ENCODE measurements around the gene EDARADD.

Gene EDARADD

DNA sequence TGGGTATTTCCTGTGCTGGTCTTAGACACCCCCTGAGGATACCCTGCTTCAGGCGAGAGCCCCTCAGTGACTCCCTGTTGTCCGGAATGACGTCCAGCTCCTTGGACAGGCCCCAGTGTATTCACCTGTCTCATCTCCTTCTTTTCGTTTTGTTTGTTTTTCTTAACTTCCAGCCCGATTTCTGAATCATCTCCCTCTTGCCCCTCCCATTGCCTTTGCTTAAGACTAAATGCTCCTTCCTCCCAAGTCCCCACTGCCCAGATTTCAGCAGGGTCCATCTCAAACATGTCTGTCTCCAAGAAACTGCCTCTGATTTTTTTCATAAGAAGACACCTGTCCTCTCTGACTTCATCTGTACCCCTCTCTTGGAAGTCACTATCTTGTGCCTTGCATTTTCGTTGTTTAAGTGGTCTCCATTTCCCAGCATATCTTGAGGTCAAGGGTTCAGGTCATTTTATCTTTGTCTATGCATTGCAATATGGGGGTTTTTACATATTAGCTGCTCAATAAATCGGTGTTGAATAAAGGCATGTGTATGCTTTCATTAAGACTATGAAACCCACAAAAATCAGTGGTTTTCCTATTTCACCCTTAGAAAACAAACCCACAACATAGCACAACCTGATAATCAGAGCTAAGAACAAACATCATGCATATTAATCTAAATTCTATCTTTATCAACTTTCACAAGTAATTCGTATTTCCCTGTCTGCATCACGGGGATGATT is 71.3 kb downstream of the EDARADD start:
- TF ChIP-seq, protein P1, sequence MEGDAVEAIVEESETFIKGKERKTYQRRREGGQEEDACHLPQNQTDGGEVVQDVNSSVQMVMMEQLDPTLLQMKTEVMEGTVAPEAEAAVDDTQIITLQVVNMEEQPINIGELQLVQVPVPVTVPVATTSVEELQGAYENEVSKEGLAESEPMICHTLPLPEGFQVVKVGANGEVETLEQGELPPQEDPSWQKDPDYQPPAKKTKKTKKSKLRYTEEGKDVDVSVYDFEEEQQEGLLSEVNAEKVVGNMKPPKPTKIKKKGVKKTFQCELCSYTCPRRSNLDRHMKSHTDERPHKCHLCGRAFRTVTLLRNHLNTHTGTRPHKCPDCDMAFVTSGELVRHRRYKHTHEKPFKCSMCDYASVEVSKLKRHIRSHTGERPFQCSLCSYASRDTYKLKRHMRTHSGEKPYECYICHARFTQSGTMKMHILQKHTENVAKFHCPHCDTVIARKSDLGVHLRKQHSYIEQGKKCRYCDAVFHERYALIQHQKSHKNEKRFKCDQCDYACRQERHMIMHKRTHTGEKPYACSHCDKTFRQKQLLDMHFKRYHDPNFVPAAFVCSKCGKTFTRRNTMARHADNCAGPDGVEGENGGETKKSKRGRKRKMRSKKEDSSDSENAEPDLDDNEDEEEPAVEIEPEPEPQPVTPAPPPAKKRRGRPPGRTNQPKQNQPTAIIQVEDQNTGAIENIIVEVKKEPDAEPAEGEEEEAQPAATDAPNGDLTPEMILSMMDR (conservative IDR thresholded peaks at IDR 0.05; ENCODE audit: control insufficient read depth, insufficient read depth, low read depth, low read length) = no peak
- no peak for DNase-seq (ENCODE audit: low read depth)
- H3K4me3 ChIP-seq (ENCODE audit: control insufficient read depth, low read depth, low read length) = no peak overlapping the region

DNA sequence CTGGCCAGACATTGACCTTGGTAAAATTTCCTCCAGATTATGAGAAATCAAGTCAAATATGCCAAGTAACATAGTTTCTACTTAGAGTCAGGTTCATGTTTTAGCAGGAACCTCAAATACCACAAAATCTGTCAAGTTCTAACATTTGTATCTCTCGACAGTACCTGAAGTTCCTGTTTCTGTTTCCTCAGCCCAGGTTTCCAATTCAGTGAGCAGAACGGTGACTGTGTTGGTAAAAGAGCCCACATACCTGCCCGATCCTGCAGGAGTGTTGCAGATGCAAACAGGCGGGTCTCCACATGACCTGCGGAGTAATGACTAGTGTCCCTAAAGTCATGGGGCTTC is 71.8 kb downstream of the EDARADD start:
- TF ChIP-seq, protein P1 (conservative IDR thresholded peaks at IDR 0.05; ENCODE audit: control insufficient read depth, insufficient read depth, low read depth, low read length) = no peak
- DNase-seq (ENCODE audit: low read depth) = no peak
- no peak overlapping the region for H3K4me3 ChIP-seq (ENCODE audit: control insufficient read depth, low read depth, low read length)

DNA sequence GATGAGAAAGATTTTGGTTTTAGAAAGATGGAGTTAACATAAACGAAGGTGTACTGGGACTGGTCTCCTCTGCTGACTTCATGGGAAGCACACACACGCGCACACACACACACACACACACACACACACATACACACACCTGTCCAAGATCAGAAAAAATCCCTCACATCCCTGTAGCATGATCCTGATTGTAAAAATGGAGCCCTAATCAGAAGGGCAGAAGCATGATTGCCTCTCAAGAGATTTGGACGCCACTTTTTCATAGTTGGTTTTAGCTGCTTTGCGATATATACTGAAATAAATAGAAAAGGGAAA is 73.2 kb downstream of the EDARADD start:
- DNase-seq (ENCODE audit: low read depth) = no peak
- TF ChIP-seq, protein P1 (conservative IDR thresholded peaks at IDR 0.05; ENCODE audit: control insufficient read depth, insufficient read depth, low read depth, low read length) = no peak

DNA sequence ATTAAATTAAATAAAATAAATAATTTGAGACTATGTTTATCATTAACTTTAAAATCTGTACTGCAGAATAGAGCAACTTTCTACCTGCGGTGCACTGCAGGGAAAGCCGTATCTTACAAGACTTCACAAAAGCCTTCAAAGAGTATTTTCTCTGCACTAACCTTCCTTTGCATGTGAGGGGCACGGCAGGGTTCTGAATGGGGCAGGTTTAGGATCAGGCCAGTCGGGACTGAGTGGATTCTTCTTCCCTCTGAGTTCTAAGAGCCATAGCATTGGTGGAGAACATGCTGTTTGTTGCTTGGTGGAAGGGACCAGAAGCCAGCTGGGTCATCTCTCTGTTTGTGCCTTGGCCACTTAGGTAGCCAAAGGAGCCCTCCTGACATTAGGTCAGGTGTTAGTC is 74.5 kb downstream of the EDARADD start:
- no peak for DNase-seq (ENCODE audit: low read depth)
- no peak overlapping the region for H3K4me3 ChIP-seq (ENCODE audit: control insufficient read depth, low read depth, low read length)
- TF ChIP-seq, protein P1 (conservative IDR thresholded peaks at IDR 0.05; ENCODE audit: control insufficient read depth, insufficient read depth, low read depth, low read length) = no peak

More for the DNA sequence above, 73.2 kb downstream of the EDARADD start:
- H3K4me3 ChIP-seq (ENCODE audit: control insufficient read depth, low read depth, low read length) = no peak overlapping the region

DNA sequence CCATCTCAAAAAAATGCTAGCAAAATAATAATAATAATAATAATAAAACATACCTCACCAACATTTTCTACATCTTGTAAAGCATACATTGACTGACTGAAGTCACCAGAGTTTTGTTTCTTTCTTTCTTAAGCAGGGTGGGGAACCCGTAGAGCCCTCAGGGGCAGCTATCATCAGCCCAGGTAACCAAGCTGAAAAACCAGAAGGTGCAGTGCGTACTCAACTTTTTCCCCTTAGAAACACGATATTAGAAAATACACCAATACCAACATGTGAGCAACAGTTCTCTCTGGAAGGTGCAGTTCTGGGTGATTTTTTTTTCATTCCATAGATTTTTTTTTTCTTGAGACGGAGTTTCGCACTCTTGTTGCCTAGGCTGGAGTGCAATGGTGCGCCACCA is 75.4 kb downstream of the EDARADD start:
- H3K4me3 ChIP-seq (ENCODE audit: control insufficient read depth, low read depth, low read length) = no peak overlapping the region
- TF ChIP-seq, protein P1 (conservative IDR thresholded peaks at IDR 0.05; ENCODE audit: control insufficient read depth, insufficient read depth, low read depth, low read length) = no peak
- DNase-seq (ENCODE audit: low read depth) = no peak

DNA sequence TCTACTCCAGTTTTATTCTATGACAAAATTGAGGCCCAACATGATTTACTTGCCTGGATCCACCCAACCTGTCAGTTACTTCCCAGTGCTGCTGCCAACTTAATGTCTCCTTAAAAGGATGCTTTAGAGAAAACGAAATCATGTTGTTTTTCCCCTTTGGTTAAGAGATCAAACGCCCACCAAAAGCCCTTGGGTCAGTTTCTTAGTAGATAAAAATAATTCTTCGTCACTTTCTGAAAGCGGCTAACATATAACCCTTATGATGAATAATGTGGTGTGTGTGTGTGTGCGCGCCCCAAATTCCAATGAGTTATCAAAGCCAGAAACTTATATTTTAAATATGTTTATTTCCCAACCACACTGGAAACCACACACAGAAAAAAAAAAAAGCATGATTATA is 77.0 kb downstream of the EDARADD start:
- DNase-seq (ENCODE audit: low read depth) = no peak
- no peak overlapping the region for H3K4me3 ChIP-seq (ENCODE audit: control insufficient read depth, low read depth, low read length)
- TF ChIP-seq, protein P1 (conservative IDR thresholded peaks at IDR 0.05; ENCODE audit: control insufficient read depth, insufficient read depth, low read depth, low read length) = no peak

DNA sequence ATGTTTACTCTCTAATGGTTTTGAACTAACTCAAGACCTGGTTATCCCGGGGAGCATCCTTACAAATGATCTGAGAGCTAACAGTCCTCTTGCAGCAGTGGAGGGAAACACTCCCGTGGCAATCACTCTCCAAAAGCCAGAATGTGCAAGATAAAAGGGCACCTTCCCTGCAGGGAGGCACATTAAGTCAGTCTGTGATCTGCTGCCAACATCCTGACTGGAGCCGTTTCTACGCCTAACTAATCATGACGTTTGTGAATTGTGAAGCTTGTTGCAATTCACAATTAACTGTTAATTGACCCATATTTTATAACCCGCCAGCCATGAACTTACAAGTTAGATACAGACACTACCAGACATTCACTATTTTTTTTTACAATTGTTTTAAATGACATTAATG is 77.6 kb downstream of the EDARADD start:
- TF ChIP-seq, protein P1 (conservative IDR thresholded peaks at IDR 0.05; ENCODE audit: control insufficient read depth, insufficient read depth, low read depth, low read length) = no peak
- no peak for DNase-seq (ENCODE audit: low read depth)
- no peak overlapping the region for H3K4me3 ChIP-seq (ENCODE audit: control insufficient read depth, low read depth, low read length)
